Activated CD4-positive, alpha-beta T cell treated with anti-CD3 and anti-CD28 coated beads for 48 hours (primary cell): ENCODE data around the gene XG.

ENCODE experiments used
- DNase-seq: peaks from one replicate; pipeline ENCODE4 v3.0.0-alpha.2; 2020

The XG gene

DNA sequence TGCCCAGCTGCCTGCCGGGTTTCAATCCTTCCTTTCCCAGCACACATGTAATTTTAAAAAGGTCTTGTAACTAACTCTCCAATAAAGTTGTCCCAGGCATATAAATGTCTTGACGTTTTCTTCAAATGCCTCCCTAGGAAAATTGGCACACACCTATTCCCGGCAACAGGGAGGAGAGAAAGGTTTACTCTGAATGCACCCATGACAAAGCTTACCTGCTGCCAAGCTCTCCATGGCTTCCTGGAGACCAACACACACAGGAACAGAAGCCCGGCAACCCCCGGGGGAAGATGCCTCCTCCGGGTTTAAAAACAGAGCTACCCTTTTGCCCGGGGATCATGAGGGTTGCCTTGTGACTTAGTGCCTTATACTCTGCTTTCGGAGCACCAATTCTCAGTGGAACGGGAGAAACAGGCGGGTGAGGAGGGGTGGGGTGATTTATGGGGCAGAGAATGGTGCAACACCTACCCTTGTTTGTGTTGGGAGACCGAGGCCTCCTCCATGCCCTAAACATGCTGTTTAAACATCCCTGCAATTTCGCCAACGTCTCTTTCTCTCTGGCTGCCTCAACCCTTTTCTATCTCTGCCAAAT lies 72.1 kb downstream of the XG start:
- no peak for DNase-seq

DNA sequence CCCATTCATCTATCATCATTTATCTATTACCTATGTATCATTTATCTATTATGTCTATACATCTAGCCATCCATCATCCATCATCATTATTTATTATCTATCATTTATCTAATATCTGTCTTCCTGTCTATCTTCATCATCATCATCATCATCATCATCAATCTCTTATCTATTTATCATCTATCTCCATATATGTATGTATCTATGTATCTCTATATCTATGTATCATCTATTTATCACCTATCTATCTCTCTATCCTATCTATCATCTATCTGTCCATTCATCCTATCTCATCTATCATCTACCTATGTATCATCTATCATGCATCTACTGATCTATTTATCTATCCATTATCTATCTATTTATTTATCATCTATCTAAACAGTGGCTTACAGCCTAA lies 73.0 kb downstream of the XG start:
- DNase-seq = no peak

DNA sequence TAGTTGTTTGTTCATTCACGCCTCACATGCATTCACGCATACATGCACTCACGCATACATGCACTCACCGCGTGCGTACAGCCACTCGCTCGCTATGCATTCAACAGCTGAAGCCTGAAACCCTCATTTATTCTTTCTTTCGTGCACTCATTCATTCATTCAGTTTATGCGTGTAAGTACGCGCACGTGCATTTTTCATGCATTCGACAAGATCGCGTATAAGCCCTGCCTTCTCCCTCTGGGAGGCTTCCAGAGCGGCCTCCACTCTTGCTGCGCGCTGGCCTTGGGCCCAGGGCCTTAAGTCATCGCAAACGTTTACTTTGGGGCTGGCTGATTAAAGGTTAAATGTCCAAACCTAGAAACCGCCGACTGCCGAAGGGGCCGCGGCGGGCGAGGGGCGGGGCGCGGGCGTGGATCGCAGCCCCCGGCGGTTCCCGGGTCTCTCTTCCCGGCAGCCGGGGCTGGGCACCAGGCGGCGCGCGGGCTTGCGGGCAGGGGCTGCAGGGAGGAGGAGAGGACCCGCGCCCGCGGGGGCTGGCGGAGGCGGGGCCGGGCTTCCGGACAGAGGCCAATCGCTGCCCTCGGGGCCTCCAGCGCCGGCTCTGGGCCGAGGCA lies 76.6 kb downstream of the XG start, which contains the start of gene GYG2:
Gene GYG2, plus strand, starts transcription at position 587 of the 615 bp plus-strand sequence. CDS start 1,259 bp downstream, outside the sequence.
- DNase-seq = no peak

DNA sequence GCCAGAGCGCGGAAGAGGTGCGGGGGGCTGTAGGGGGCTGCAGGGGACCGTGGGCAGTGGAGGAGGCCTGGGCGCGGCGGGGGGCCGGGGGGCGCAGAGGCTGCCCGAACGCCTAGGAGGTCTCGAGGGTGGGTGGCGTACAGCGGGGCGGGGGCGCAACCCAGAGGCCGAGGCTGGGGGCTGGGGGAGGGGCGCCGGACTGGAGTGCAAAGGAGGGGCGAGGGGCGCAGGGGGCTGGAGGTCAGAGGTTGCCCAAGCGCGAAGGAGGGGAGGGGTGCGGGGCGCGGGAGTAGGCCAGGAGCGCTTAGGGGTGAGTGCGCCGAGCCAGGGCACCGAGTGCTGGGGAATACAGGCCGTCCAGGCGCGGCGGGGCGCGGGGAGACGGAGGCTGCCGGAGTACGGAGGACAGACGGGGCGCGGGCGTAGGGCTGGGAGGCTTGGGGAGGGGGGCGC lies 77.1 kb downstream of the XG start:
- no peak for DNase-seq

DNA sequence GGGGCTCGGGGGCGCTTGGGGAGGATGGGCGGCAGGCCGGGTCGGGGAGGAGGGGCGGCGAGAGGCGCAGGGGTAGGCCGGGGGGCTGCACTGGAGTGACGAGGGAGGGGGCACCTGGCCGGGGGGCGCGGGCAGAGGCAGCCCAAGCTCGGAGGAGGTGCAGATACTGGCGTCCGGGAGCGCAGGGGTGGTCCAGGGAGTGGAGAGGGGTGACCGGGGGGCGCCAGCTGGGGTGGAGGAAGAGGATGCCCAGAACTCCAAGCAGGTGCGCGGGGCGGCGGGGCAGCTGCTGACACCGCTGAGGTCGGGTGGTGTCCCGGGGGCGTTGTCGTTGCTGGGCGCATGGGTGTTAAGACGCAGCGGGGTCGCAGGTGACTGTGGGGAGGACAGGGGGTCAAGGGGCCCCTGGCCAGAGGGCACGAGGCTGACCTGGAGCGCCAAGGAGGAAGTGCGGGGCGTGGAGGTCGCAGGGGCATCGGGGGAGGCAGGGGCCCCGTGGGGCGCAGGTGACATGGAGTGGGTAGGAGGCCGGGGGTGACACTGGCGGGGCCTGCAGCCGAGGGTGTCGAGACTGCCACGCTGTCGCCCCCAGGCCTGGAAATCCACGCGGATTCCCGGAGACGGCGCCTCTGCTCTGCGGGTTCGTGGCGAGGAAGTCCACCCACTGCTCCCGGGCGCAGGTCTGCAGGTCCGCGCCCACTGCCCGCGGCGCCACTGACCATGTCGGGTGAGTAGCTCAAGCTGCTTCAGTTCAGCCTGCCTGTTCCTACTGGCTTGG lies 77.8 kb downstream of the XG start:
- DNase-seq = no peak

DNA sequence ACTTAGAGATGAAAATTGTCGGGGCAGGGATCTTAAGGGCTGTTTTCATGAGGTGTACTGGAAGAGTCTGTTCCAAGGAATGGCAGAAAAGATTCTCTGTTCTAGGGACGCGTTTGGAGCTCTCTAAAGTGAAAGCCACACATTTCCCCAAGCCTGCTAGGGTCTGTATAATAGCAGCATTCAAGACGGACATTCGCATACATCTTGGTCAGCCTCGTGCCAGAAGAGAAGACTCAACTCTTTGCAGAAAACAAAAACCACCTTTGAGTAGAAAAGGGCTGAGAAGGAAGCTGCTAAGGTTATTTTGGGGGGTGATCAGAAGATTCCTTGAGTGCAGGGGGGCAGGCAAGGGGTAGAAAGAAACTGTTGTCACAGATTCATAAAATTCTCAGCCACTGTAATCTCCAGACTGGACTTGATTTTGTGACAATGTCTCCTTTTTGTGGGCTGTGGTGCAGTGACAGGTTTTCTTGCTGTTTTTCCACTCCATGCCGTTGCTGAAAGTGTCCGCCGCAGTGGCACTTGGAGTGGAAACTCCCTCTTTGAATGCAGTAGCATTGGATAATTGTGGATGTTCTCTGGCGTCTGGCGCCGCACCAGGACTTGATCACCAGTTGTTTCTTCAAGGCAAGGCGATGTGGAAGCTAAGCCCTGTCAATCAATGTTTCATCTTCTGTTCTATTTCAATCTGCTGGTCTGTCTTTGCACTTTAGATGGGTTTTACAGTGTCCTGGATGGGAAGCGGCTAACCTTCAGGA lies 79.8 kb downstream of the XG start:
- DNase-seq = no peak

DNA sequence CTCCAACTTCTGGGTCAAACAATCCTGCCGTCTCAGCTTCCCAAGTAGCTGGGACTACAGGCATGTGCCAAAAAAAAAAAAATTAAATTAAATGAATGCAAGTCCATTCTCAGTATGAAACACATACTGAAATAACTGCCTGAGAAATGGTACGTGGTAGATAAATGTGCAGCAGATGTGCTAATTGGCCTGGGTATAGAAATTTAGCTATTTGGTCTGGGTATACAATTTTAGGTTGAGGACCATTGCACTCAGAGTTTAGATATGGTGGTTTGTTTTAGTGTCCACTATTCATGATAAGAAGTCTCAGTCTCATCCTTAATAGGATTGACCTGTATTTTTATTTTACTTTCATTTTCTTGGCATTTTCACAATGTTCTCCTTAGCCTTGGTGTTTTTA lies 86.1 kb downstream of the XG start:
- no peak for DNase-seq

DNA sequence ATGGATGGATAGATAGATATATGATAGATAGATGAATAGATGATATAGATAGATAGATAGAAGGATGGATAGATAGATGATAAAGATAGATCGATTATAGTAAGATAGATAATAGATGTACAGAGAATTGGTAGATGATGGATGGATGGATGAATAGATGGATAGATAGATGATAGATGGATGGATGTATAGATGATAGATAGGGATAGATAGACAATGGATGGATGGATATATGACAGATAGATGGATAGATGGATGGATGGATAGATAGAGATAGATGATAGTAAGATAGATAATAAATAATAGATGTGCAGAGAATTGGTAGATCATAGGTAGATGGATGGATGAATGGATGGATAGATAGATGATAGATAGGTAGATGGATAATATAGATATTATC lies 89.1 kb downstream of the XG start:
- DNase-seq = no peak

DNA sequence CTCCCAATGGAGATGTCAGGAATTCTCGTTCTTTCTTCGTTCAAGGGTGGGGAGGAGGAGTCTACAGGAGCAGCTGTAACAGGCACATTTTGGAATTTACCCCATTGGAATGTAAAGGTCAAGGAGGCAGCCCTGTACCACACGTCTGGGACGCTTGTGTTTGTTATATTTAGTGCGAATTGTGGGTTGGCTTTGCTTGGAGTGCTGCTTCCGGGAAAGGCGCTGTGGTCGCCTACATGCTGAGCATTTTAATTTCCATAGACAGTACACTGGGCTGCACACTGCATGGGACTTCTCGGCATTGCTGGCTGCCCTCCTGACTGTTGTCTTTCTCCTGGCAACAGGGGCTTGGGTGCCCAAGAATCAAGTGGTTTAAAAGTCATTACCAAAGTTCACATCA lies 89.7 kb downstream of the XG start:
- no peak for DNase-seq

DNA sequence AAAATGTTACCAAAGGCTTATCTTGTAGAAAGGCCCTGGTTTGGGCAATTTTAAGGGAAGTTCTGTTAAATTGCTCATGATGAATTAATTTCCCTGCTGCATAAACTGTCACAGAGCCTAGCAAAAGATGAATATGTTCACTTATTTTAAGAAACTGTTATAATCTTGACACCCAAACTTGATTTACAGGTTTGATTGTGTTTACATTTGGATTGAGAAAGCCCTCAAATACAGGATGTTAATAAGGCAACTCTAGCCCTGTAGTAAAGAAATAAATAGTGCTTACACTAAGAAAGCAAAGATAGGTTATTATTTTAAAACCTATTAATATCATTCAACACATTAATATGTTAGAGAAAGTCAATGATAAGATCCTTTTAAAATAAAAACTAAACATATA lies 95.2 kb downstream of the XG start:
- no peak for DNase-seq

DNA sequence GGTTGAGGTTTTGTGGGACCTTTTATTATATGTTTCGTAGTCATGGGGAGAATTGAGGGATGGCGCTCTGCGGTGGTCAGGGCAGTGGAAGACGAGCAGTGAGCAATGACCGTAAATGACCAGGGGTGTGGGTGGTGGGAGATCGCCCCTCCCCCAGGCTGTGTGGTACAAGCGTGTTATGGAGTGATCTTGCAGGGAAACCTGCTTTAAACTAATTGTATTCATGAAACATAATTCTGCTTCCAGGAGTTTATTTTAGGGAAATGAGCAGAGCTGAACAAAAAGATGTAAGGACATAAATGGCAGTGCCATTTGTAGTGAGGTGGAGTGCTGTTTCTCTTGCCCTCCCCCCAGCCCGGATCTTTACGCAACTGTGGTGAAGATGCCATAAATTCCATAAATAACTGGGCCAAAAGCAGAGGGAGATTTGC lies 97.0 kb downstream of the XG start:
- no peak for DNase-seq

DNA sequence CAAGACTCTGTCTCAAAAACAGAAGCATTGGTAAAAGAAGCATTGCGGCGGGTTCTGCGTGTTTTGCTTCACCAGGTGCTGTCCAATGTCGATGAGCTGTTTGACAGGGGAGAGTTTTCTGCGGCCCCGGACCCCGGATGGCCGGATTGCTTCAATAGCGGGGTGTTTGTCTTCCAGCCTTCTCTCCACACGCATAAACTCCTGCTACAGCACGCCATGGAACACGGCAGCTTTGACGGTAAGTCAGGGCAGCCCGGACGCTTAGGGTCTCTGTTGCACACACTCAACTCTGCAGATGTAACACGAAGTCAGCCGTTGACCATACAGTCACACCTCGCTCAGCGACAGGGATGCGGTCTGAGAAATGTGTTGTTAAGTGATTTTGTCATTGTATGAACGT lies 103.1 kb downstream of the XG start:
- DNase-seq = no peak

DNA sequence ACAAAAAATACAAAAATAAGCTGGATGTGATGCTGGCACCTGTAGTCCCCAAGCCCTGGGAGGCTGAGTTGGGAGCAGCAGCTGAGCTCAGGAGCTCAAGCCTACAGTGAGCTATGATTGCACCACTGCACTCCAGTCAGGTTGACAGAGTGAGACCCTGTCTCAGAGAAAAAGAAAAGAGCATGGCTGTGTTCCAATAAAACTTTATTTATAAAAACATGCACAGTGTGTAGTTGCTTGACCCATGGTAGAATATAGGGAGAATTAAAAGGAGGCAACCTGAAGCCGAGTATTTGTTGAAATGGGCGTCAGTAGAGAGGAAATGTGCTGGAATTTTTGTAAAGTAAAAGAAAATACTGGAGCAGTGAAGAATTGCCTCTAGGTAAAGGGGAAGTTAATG lies 103.9 kb downstream of the XG start:
- no peak for DNase-seq

DNA sequence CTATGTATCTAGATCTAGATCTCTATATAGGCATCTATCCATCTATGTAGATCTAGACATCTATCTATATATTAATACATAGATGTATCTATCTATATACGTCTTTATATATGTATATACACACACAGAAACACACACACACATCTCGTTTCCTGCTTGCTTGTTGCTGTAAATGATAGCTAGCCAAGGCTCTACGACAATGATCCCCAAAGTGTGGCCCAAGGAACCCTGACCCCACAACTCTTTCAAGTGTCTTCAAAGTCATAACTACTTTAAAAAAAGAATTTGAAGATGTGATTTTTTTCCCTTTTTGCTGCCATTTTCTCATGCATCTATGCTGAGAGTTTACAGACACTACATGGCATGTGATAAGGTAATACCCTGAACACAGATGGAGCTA lies 105.7 kb downstream of the XG start:
- DNase-seq = no peak

DNA sequence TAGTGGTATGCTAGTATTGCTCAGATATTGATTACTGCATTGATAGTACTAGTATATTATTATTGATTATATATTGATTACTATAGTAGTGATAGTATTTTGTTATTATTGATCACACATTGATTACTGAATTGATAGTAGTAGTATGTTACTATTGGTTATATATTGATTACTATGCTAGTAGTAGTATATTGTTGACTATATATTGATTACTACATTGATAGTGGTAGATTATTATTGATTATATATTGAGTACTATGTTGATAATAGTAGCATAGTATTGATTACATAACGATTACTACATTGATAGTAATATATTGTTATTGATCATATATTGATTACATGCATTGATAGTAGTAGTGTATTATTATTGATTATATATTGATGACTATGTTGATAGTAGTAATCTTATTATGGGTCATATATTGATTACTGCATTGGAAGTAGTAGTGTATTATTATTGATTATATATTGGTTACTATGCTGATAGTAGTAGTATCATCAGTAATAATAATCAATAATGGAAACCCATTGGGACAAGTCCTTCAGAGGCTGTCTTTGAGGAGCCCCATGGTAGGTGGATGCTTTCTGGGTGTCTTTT lies 107.5 kb downstream of the XG start:
- no peak for DNase-seq

DNA sequence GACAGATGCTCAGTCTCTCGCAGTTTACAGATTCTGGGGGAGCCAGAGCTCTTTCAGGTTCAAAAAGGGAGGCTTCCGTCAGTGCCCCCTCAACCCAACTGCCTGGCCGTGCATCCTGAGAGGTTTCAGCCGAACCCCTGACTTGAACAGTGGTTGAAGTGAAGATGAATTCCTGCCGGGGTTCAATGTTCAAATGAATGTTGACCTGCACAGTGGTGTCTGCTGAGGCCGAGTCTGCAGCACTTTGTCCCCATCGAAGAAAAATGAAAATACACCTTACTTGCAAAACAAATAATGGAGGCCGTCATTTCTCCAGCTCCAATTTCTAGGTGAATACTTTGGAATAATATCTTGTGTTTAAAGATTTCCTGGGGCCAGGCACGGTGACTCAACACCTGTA lies 110.6 kb downstream of the XG start:
- no peak for DNase-seq

DNA sequence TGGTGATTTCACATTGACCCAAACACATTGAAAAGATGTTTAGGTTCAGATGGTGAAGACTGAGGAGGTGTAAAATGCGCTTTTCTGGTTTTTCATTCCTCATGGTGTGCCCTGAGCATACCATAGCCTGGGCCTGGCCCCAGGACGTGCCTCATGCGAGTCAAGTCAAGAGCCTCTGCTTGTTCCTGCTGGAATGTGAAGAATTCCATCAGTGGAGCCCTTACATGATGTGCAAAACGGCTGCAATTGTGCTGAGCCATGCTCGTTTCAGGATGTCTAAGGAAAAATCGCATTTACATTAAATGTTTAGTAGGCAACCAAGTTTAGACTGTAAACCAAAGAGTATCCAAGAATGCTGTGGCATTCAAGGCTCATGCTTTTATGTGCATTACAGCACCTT lies 111.8 kb downstream of the XG start:
- no peak for DNase-seq
